ENCODE data around the gene RHOD. TPM values are rescaled to one million over a fixed set of nuclear protein-coding genes. Genes with fewer than 3 reads are reported as not detected.

RHOD gene
- polyA plus RNA-seq, 1 donor from 2014 or later: not detected

DNA sequence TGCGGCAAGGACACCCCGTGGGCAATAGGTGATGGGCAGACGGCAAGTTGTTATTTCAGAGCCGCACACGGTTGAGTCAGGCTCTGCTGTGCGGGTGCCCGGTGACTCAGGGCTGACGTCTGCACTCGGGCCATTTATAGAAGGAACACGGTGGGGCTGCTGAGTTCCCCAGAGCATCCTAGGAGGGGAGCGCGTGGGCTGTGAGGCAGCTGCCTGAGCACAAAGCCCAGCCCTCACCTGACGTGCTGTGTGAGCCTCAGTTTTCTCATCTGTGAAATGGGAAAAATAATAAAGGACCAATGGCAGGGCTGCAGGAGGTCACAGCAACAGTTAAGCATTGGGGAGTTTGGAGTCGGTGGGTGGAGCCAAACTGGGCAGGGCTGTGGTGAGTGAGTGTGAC, 11.3 kb upstream of the RHOD start:
- Histone ChIP-seq H3K9ac (ENCODE audit: low read length) (no peak overlapping the region), H4K20me1 (ENCODE audit: insufficient read depth) (no peaks in the 10 kb centered on the region), H3K27ac (ENCODE audit: low read length) (no peak overlapping the region), H3K4me2 (ENCODE audit: low read length) (no peak overlapping the region), H3K9me3 (ENCODE audit: low read length) (no peaks in the 10 kb centered on the region), H3K36me3 (ENCODE audit: insufficient read depth, low read length) (no peaks in the 10 kb centered on the region), H2AFZ (ENCODE audit: low read depth, low read length) (no peak overlapping the region), H3F3A (ENCODE audit: insufficient read depth, low read length, poor library complexity, severe bottlenecking) (no peaks in the 10 kb centered on the region), H3K9me2 (ENCODE audit: insufficient read depth, low read length) (no peaks in the 10 kb centered on the region), H3K27me3 (ENCODE audit: insufficient read depth, low read depth, low read length) (no peaks in the 10 kb centered on the region), H3K4me3 (ENCODE audit: low read length) (no peak overlapping the region), H3K79me2 (replicated peaks; ENCODE audit: insufficient read depth, low read length) (no peaks in the 10 kb centered on the region)
- no peak for TF ChIP-seq CTCF (IDR thresholded peaks at IDR 0.05; ENCODE audit: poor library complexity, severe bottlenecking)
- TF ChIP-seq, protein P1, sequence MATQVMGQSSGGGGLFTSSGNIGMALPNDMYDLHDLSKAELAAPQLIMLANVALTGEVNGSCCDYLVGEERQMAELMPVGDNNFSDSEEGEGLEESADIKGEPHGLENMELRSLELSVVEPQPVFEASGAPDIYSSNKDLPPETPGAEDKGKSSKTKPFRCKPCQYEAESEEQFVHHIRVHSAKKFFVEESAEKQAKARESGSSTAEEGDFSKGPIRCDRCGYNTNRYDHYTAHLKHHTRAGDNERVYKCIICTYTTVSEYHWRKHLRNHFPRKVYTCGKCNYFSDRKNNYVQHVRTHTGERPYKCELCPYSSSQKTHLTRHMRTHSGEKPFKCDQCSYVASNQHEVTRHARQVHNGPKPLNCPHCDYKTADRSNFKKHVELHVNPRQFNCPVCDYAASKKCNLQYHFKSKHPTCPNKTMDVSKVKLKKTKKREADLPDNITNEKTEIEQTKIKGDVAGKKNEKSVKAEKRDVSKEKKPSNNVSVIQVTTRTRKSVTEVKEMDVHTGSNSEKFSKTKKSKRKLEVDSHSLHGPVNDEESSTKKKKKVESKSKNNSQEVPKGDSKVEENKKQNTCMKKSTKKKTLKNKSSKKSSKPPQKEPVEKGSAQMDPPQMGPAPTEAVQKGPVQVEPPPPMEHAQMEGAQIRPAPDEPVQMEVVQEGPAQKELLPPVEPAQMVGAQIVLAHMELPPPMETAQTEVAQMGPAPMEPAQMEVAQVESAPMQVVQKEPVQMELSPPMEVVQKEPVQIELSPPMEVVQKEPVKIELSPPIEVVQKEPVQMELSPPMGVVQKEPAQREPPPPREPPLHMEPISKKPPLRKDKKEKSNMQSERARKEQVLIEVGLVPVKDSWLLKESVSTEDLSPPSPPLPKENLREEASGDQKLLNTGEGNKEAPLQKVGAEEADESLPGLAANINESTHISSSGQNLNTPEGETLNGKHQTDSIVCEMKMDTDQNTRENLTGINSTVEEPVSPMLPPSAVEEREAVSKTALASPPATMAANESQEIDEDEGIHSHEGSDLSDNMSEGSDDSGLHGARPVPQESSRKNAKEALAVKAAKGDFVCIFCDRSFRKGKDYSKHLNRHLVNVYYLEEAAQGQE (IDR thresholded peaks at IDR 0.05; ENCODE audit: borderline replicate concordance): no peak
- no peak for TF ChIP-seq MXI1 (conservative IDR thresholded peaks at IDR 0.05; ENCODE audit: poor library complexity, severe bottlenecking)
- no peak for TF ChIP-seq TAF1 (IDR thresholded peaks at IDR 0.05; ENCODE audit: low read depth)
- no peak for TF ChIP-seq SMC3 (conservative IDR thresholded peaks at IDR 0.05; ENCODE audit: poor library complexity)
- TF ChIP-seq POLR2AphosphoS5 (IDR thresholded peaks at IDR 0.05): no peak
- no peak for TF ChIP-seq EP300 (conservative IDR thresholded peaks at IDR 0.05; ENCODE audit: poor library complexity, severe bottlenecking)
- no peak for TF ChIP-seq RAD21 (conservative IDR thresholded peaks at IDR 0.05)
- TF ChIP-seq EZH2 (IDR thresholded peaks at IDR 0.05; ENCODE audit: borderline replicate concordance, insufficient read depth, low read length, poor library complexity, severe bottlenecking): no peak

DNA sequence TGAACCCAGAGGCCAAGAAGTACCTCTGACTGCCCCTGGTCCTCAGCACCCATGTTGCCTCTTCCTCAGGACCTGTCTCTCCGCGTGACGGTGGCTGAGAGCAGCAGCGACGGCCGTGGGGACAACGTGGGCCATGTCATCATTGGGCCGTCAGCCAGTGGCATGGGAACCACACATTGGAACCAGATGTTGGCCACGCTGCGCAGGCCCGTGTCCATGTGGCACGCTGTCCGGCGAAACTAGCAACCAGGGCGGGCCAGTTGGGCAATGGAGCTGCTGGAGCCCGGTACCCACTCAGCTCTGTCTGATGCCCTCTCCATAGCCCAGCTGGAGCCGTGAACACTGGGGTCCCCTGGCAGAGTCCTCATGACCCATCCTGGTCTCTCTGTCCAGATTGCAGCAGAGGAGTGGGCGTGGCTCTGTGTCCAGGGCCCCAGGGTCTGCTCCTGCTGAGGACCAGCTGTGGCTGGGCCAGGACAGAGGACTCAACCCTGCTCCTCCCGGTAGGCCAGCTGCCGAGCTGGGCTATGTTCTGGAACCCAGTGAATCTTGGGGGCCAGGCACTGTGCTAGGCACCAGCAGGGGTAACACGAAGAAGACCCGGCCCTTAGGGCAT, 8.0 kb upstream of the RHOD start:
- Histone ChIP-seq H3K27me3 (ENCODE audit: insufficient read depth, low read depth, low read length) (no peaks in the 10 kb centered on the region), H3F3A (ENCODE audit: insufficient read depth, low read length, poor library complexity, severe bottlenecking) (no peaks in the 10 kb centered on the region), H3K4me2 (ENCODE audit: low read length) (no peak overlapping the region), H3K79me2 (replicated peaks; ENCODE audit: insufficient read depth, low read length) (no peaks in the 10 kb centered on the region), H3K27ac (ENCODE audit: low read length) (no peak overlapping the region), H3K9me2 (ENCODE audit: insufficient read depth, low read length) (no peaks in the 10 kb centered on the region), H2AFZ (ENCODE audit: low read depth, low read length) (no peak overlapping the region), H3K4me3 (ENCODE audit: low read length) (no peak overlapping the region), H3K9me3 (ENCODE audit: low read length) (no peaks in the 10 kb centered on the region), H3K9ac (ENCODE audit: low read length) (no peak overlapping the region), H4K20me1 (ENCODE audit: insufficient read depth) (no peaks in the 10 kb centered on the region), H3K36me3 (ENCODE audit: insufficient read depth, low read length) (no peaks in the 10 kb centered on the region)
- TF ChIP-seq EP300 (conservative IDR thresholded peaks at IDR 0.05; ENCODE audit: poor library complexity, severe bottlenecking) (no peak), POLR2AphosphoS5 (IDR thresholded peaks at IDR 0.05) (no peak), SMC3 (conservative IDR thresholded peaks at IDR 0.05; ENCODE audit: poor library complexity) (no peak), RAD21 (conservative IDR thresholded peaks at IDR 0.05) (no peak), TAF1 (IDR thresholded peaks at IDR 0.05; ENCODE audit: low read depth) (no peak), EZH2 (IDR thresholded peaks at IDR 0.05; ENCODE audit: borderline replicate concordance, insufficient read depth, low read length, poor library complexity, severe bottlenecking) (no peak), MXI1 (conservative IDR thresholded peaks at IDR 0.05; ENCODE audit: poor library complexity, severe bottlenecking) (no peak), CTCF (IDR thresholded peaks at IDR 0.05; ENCODE audit: poor library complexity, severe bottlenecking) (no peak)
- TF ChIP-seq, protein P1 (IDR thresholded peaks at IDR 0.05; ENCODE audit: borderline replicate concordance): no peak
